A549 (cell line): ENCODE measurements around the gene DAB2. TPM values are rescaled to one million over a fixed set of nuclear protein-coding genes. Genes with fewer than 3 reads are reported as not detected.

Experiments
- ATAC-seq, 2 experiments: fragments of 200-7000 bp in 1 of 2; fragments of >200 bp in 1 of 2; cut with Nextera tagmentation in 1 of 2; cut with Tn5 transposase in 1 of 2; 3 replicates each; pipeline versions ENCODE4 v1.8.0 to v1.9.1; 2018 to 2020; ENCODE audit warnings: mild to moderate bottlenecking in 1 of 2, moderate library complexity in 1 of 2
- CTCF ChIA-PET: fragments of 300-600 bp; sonication (Branson Sonifier 250); formaldehyde crosslinking; extraction: SDS; loops from one replicate; lab custom pipeline; 2021; ENCODE audit warnings: antibody characterized with exemption, inconsistent platforms; lab: Yijun Ruan, JAX
- POLR2A ChIA-PET: fragments of 350-600 bp; formaldehyde crosslinking; extraction: SDS; loops from one replicate; lab custom pipeline; 2021; ENCODE audit warnings: antibody characterized with exemption, inconsistent platforms; lab: Yijun Ruan, JAX
- DNase-seq, 2 experiments: peaks; one replicate each; pipeline versions ENCODE4 v3.0.0 to v3.0.0-alpha.2; 2011 to 2016; ENCODE audit warnings: low read depth in 1 of 2, low spot score in 1 of 2
- FAIRE-seq: peaks from 2 replicates; lab custom pipeline; 2011; peaks lifted over from hg19 to GRCh38; lab: Jason Lieb, UNC
- H3K27ac ChIP-seq, 2 experiments: fragments of >200 bp; sonication (Bioruptor Twin); formaldehyde crosslinking; 3 replicates each; pipeline ENCODE4 v1.5.1; 2016 to 2017
- H3K4me1 ChIP-seq: fragments of >200 bp; sonication (Bioruptor Twin); formaldehyde crosslinking; 3 replicates; pipeline ENCODE4 v1.6.1; 2016
- H3K4me2 ChIP-seq: fragments of >200 bp; sonication (Bioruptor Twin); formaldehyde crosslinking; 3 replicates; pipeline ENCODE4 v1.6.1; 2016
- H3K4me3 ChIP-seq: fragments of >200 bp; sonication (Bioruptor Twin); formaldehyde crosslinking; 3 replicates; pipeline ENCODE4 v1.5.1; 2016
- H3K9me3 ChIP-seq: fragments of >200 bp; sonication (Bioruptor Twin); formaldehyde crosslinking; 3 replicates; pipeline ENCODE4 v1.6.1; 2016
- BCL3 ChIP-seq: fragments of >200 bp; sonication (Bioruptor Twin); formaldehyde crosslinking; IDR thresholded peaks from 3 replicates; pipeline ENCODE4 v1.6.1; 2016
- CEBPB ChIP-seq, 2 experiments: fragments of >200 bp in 1 of 2; sonication (Bioruptor Twin) in 1 of 2; formaldehyde crosslinking in 1 of 2; IDR thresholded peaks; 2 replicates each; pipeline ENCODE4 v1.6.1; 2012 to 2016
- CTCF ChIP-seq: fragments of >200 bp; sonication (Bioruptor Twin); formaldehyde crosslinking; IDR thresholded peaks from 3 replicates; pipeline ENCODE4 v1.5.1; 2016
- EHF ChIP-seq: fragments of 250-450 bp; sonication (Bioruptor Pico); IDR thresholded peaks from 2 replicates; pipeline ENCODE4 v1.5.0; 2020; ENCODE audit warnings: mild to moderate bottlenecking
- EP300 ChIP-seq, 2 experiments: fragments of >200 bp; sonication (Bioruptor Twin); formaldehyde crosslinking; IDR thresholded peaks; 2 replicates in 1 of 2; 3 replicates in 1 of 2; pipeline ENCODE4 v1.6.1; 2016 to 2017
- ESRRA ChIP-seq: fragments of 150-350 bp; IDR thresholded peaks from 2 replicates; pipeline ENCODE4 v1.6.1; 2014; ENCODE audit warnings: mild to moderate bottlenecking, low read length, borderline replicate concordance
- FOSL2 ChIP-seq, 2 experiments: fragments of 450-650 bp in 1 of 2; fragments of >200 bp in 1 of 2; sonication (Bioruptor Twin) in 1 of 2; formaldehyde crosslinking; IDR thresholded peaks; 2 replicates each; pipeline versions ENCODE4 v1.5.0 to v1.6.1; 2016 to 2020; ENCODE audit warnings: mild to moderate bottlenecking in 1 of 2, moderate library complexity in 1 of 2
- GATA3 ChIP-seq: IDR thresholded peaks from 2 replicates; pipeline ENCODE4 v1.6.1; 2012; ENCODE audit warnings: borderline replicate concordance
- HES2 ChIP-seq: fragments of >200 bp; sonication (Bioruptor Twin); formaldehyde crosslinking; IDR thresholded peaks from 2 replicates; pipeline ENCODE4 v1.6.1; 2016
- HEYL ChIP-seq: fragments of 250-450 bp; sonication (Bioruptor Pico); IDR thresholded peaks from 2 replicates; pipeline ENCODE4 v1.8.0; 2021; ENCODE audit warnings: mild to moderate bottlenecking, moderate library complexity
- HMGXB4 ChIP-seq: fragments of 250-450 bp; sonication (Bioruptor Pico); IDR thresholded peaks from 2 replicates; pipeline ENCODE4 v1.5.0; 2021; ENCODE audit warnings: mild to moderate bottlenecking, moderate library complexity, borderline replicate concordance
- HOXA7 ChIP-seq: fragments of 250-450 bp; sonication (Bioruptor Pico); IDR thresholded peaks from 2 replicates; pipeline ENCODE4 v1.5.0; 2020; ENCODE audit warnings: mild to moderate bottlenecking, moderate library complexity
- JUN ChIP-seq, 2 experiments: fragments of >200 bp; sonication (Bioruptor Twin); formaldehyde crosslinking; IDR thresholded peaks; 2 replicates in 1 of 2; 3 replicates in 1 of 2; pipeline ENCODE4 v1.6.1; 2016 to 2017
- JUNB ChIP-seq: fragments of >200 bp; sonication (Bioruptor Twin); formaldehyde crosslinking; IDR thresholded peaks from 2 replicates; pipeline ENCODE4 v1.6.1; 2016
- KDM1A ChIP-seq: fragments of 200-600 bp; sonication (generic); IDR thresholded peaks from 2 replicates; pipeline ENCODE4 v1.6.1; 2016; ENCODE audit warnings: low read depth, mild to moderate bottlenecking
- NR3C1 ChIP-seq: fragments of >200 bp; sonication (Bioruptor Twin); formaldehyde crosslinking; IDR thresholded peaks from 3 replicates; pipeline ENCODE4 v1.6.1; 2017
- POLR2A ChIP-seq: IDR thresholded peaks from 2 replicates; pipeline ENCODE4 v1.6.1; 2012; ENCODE audit warnings: mild to moderate bottlenecking, low read length
- RAD21 ChIP-seq, 2 experiments: fragments of >200 bp in 1 of 2; sonication (Bioruptor Twin) in 1 of 2; formaldehyde crosslinking in 1 of 2; IDR thresholded peaks in 1 of 2; conservative IDR thresholded peaks in 1 of 2; 2 replicates in 1 of 2; 3 replicates in 1 of 2; pipeline ENCODE4 v1.6.1; 2012 to 2018; ENCODE audit warnings: inconsistent platforms in 1 of 2
- RARB ChIP-seq: fragments of 250-450 bp; sonication (Bioruptor Pico); IDR thresholded peaks from 2 replicates; pipeline ENCODE4 v1.8.0; 2021; ENCODE audit warnings: mild to moderate bottlenecking, moderate library complexity
- ZSCAN20 ChIP-seq: fragments of 250-450 bp; sonication (Bioruptor Pico); IDR thresholded peaks from 2 replicates; pipeline ENCODE4 v1.8.0; 2022; ENCODE audit warnings: mild to moderate bottlenecking, moderate library complexity
- WGBS: methylation state at CpG from one replicate; pipeline ENCODE4 v1.1.6; 2017; ENCODE audit errors: missing lambda C conversion rate; 5-methylcytosine and 5-hydroxymethylcytosine counted together
- polyA plus RNA-seq, 4 experiments: library from polyadenylated mRNA; depleted of rRNA in 3 of 4; stranded (reverse); fragments of >200 nt; fragmentation: RNase III in 1 of 4; extraction: RNeasy Plus Mini Kit Qiagen cat#74134 plus additional on column Dnase treatment in 1 of 4; gene quantifications; 2 replicates in 3 of 4; 3 replicates in 1 of 4; pipeline ENCODE4 v1.2.3, GENCODE V29; 2011 to 2017

Gene DAB2
- polyA plus RNA-seq, 2 of the 4 experiments (the other 2 are of a cell fraction) = 13.6 to 17.1 TPM

- Histone ChIP-seq H3K27ac (no peak overlapping the region), H3K4me1 (peaks cover 16% of the 10 kb centered on the region), H3K9me3 (no peaks in the 10 kb centered on the region), H3K4me3 (no peak overlapping the region), H3K4me2 (no peak overlapping the region; the same call in 2 of the 3 replicates)
- DNase-seq = no peak
- ATAC-seq = no peak
- FAIRE-seq = no peak
- no peak for TF ChIP-seq CTCF
- no peak for TF ChIP-seq HOXA7 (CRISPR knock-in tag)
- no peak for TF ChIP-seq HEYL (CRISPR knock-in tag)
- TF ChIP-seq NR3C1 = no peak
- no peak for TF ChIP-seq POLR2A
- no peak for TF ChIP-seq BCL3
- TF ChIP-seq HMGXB4 (CRISPR knock-in tag) = no peak
- TF ChIP-seq ZSCAN20 = no peak
- no peak for TF ChIP-seq ESRRA
- no peak for TF ChIP-seq KDM1A
- ChIA-PET CTCF (interaction anchor here (1.5 to 1.6 kb wide), 2 partner anchors 13 to 16 kb away, joined by 4 to 6 read pairs; no protein-coding TSS in a partner anchor), POLR2A (no interaction called here)
Observed at GRCh38 chr5:39459907-39460306, 35.1 kb upstream of the DAB2 start.

- CTCF ChIA-PET = interaction anchor here (0.7 to 0.8 kb wide), 2 partner anchors 34 to 59 kb away, joined by 3 to 4 read pairs; partner anchors contain the start of gene DAB2
- peaks cover 20% of the 10 kb centered on the region for H3K4me1 ChIP-seq
- H3K27ac ChIP-seq = peak overlapping the region; percentile 39 to 70; a peak in 5 of 6 replicates
- H3K4me3 ChIP-seq = no peak overlapping the region
- TF ChIP-seq KDM1A = no peak
- TF ChIP-seq CEBPB (IDR thresholded peaks at IDR 0.05) = peak; percentile 56 to 70; a peak in 3 of 4 replicates
- peak; percentile 60 to 66; a peak in 3 of 5 replicates for TF ChIP-seq EP300 (IDR thresholded peaks at IDR 0.05)
- TF ChIP-seq BCL3 = peak; percentile 45; the same call in 1 of the 3 replicates
- no peak; the same call in 1 of the 2 replicates for TF ChIP-seq EHF (CRISPR knock-in tag)
- TF ChIP-seq JUNB = peak; percentile 58; the same call in 1 of the 2 replicates
- TF ChIP-seq JUN (IDR thresholded peaks at IDR 0.05) = 0 out of 5 replicates have a peak, but pooled peaks have one; percentile 19 to 22
- peak; percentile 29; the same call in 1 of the 2 replicates for TF ChIP-seq FOSL2 (IDR thresholded peaks at IDR 0.05)
- TF ChIP-seq FOSL2 (CRISPR knock-in tag; IDR thresholded peaks at IDR 0.05) = peak; percentile 19; the same call in 1 of the 2 replicates
- TF ChIP-seq RAD21 (conservative IDR thresholded peaks at IDR 0.05 in 1 of 2, IDR thresholded peaks at IDR 0.05 in 1 of 2) = 0 out of 5 replicates have a peak, but pooled peaks of 1 of the 2 experiments have one; percentile 20
- TF ChIP-seq RARB (CRISPR knock-in tag) = no peak
- peak; percentile 63; the same call in 1 of the 2 replicates for TF ChIP-seq HES2
- TF ChIP-seq GATA3 = peak; percentile 54; the same call in 1 of the 2 replicates
- no peak for TF ChIP-seq POLR2A
- TF ChIP-seq, all 56 proteins: peak for 9
- POLR2A ChIA-PET = no interaction called here
- ATAC-seq (peak in 1 of 2 experiments; percentile 57; a peak in 3 of 6 replicates), FAIRE-seq (peak; percentile 28), DNase-seq (peak in 1 of 2 experiments; percentile 60)
- peak overlapping the region; percentile 45 for H3K4me2 ChIP-seq
- H3K9me3 ChIP-seq = no peaks in the 10 kb centered on the region
- WGBS = 82% methylated on average over 3 of the region's 3 CpGs
Observed at GRCh38 chr5:39459071-39459470, 34.3 kb upstream of the DAB2 start.
